Brain microvascular endothelial cell (primary cell): ENCODE measurements around the gene COL23A1.

Experiments used
- DNase-seq: peaks from one replicate; pipeline ENCODE4 v3.0.0-alpha.2; 2020
- H3K27ac ChIP-seq: fragments of 250-450 bp; sonication (Bioruptor Pico); 2 replicates; pipeline ENCODE4 v1.5.1; 2020; ENCODE audit warnings: mild to moderate bottlenecking, moderate library complexity
- H3K27me3 ChIP-seq: fragments of 250-450 bp; sonication (Bioruptor Pico); replicated peaks from 2 replicates; pipeline ENCODE4 v1.5.1; 2020; ENCODE audit warnings: mild to moderate bottlenecking
- H3K36me3 ChIP-seq: fragments of 250-450 bp; sonication (Bioruptor Pico); replicated peaks from 2 replicates; pipeline ENCODE4 v1.5.1; 2020; ENCODE audit warnings: mild to moderate bottlenecking
- H3K4me3 ChIP-seq: 2 replicates; pipeline ENCODE4 v1.5.1; 2011; ENCODE audit warnings: low read depth, mild to moderate bottlenecking, control low read depth, low read length, moderate library complexity
- CTCF ChIP-seq: IDR thresholded peaks from 2 replicates; pipeline ENCODE4 v1.5.1; 2011; ENCODE audit warnings: low read depth, mild to moderate bottlenecking, moderate library complexity, low read length, control low read depth, inconsistent platforms; ENCODE audit errors: missing control alignments
- in situ Hi-C: cut with HindIII; loops from 2 replicates; pipeline ENCODE4 v1.10.0; 2017; ENCODE audit warnings: low sequenced_read_pairs, low pct_ligation_motif_present

COL23A1 gene

GRCh38 chr5:178465861-178466288 is 124.3 kb downstream of the COL23A1 start:
- in situ Hi-C loops = no loop called here
- no peak overlapping the region for H3K27ac ChIP-seq
- TF ChIP-seq CTCF = no peak

GRCh38 chr5:178465228-178465860 is 124.8 kb downstream of the COL23A1 start:
- Histone ChIP-seq H3K36me3 (no peaks in the 10 kb centered on the region), H3K27ac (no peak overlapping the region), H3K4me3 (no peak overlapping the region), H3K27me3 (no peaks in the 10 kb centered on the region)
- no peak for TF ChIP-seq CTCF
- DNase-seq = no peak
- in situ Hi-C loops = no loop called here

More at GRCh38 chr5:178465861-178466288, 124.3 kb downstream of the COL23A1 start:
- Histone ChIP-seq H3K27me3 (no peaks in the 10 kb centered on the region), H3K4me3 (no peak overlapping the region), H3K36me3 (no peaks in the 10 kb centered on the region)
- DNase-seq = no peak

- in situ Hi-C loops = no loop called here
- no peak for DNase-seq
These were observed 125.7 kb downstream of the COL23A1 start for GRCh38 chr5:178464431-178465048.

GRCh38 chr5:178463321-178464155 is 126.7 kb downstream of the COL23A1 start:
- no peak for DNase-seq
- no peak overlapping the region for H3K4me3 ChIP-seq
- no peaks in the 10 kb centered on the region for H3K36me3 ChIP-seq
- in situ Hi-C loops = no loop called here
- H3K27me3 ChIP-seq = no peaks in the 10 kb centered on the region
- TF ChIP-seq CTCF = no peak
- H3K27ac ChIP-seq = no peak overlapping the region

More at GRCh38 chr5:178464431-178465048, 125.7 kb downstream of the COL23A1 start:
- Histone ChIP-seq H3K4me3 (no peak overlapping the region), H3K27ac (no peak overlapping the region), H3K27me3 (no peaks in the 10 kb centered on the region), H3K36me3 (no peaks in the 10 kb centered on the region)
- no peak for TF ChIP-seq CTCF

GRCh38 chr5:178462816-178463215 is 127.4 kb downstream of the COL23A1 start:
- Histone ChIP-seq H3K27ac (no peak overlapping the region), H3K36me3 (no peaks in the 10 kb centered on the region), H3K27me3 (no peaks in the 10 kb centered on the region), H3K4me3 (no peak overlapping the region)
- TF ChIP-seq CTCF = no peak
- no peak for DNase-seq
- in situ Hi-C loops = no loop called here
